ENCODE measurements around the gene DNAJB6.

- TF ChIP-seq CTCF (IDR thresholded peaks at IDR 0.05; ENCODE audit: extremely low read depth in 1 of 2, insufficient read depth in 1 of 2, low read depth in 1 of 2, low read length in 2 of 2) (no peak), POLR2AphosphoS5 (IDR thresholded peaks at IDR 0.05; ENCODE audit: insufficient read depth, low read depth, low read length) (no peak), POLR2A (IDR thresholded peaks at IDR 0.05; ENCODE audit: low read depth, low read length) (no peak)
These were observed 39.6 kb upstream of the DNAJB6 start for GRCh38 chr7:157297185-157297584.
